Activated T-cell treated with anti-CD3 and anti-CD28 coated beads, Interleukin-2, amount 50 U/mL, for 4 hours (primary cell): ENCODE data around the gene MRM1. TPM values are rescaled to one million over a fixed set of nuclear protein-coding genes. Genes with fewer than 3 reads are reported as not detected.
A peak's percentile ranks its signal among the peaks of the same experiment; 100 is the strongest.

Source experiments
- ATAC-seq, 2 donors: fragments of 200-7000 bp; cut with Tn5 transposase; one replicate each; pipeline ENCODE4 v1.10.0; 2021
- DNase-seq: peaks from one replicate; pipeline ENCODE4 v3.0.0-alpha.2; 2020
- H3K27me3 Mint-ChIP-seq: one replicate; pipeline ENCODE4 v1.8.0; 2021; ENCODE audit warnings: low read depth, mixed read lengths
- H3K36me3 Mint-ChIP-seq: one replicate; pipeline ENCODE4 v1.8.0; 2022; ENCODE audit warnings: mixed read lengths; ENCODE audit not compliant: insufficient read depth
- H3K4me1 Mint-ChIP-seq: one replicate; pipeline ENCODE4 v1.8.0; 2021; ENCODE audit warnings: low read depth, mixed read lengths
- H3K4me3 Mint-ChIP-seq: one replicate; pipeline ENCODE4 v1.8.0; 2021; ENCODE audit warnings: mild to moderate bottlenecking, moderate library complexity, mixed read lengths
- H3K9me3 Mint-ChIP-seq: one replicate; pipeline ENCODE4 v1.8.0; 2021; ENCODE audit warnings: mixed read lengths
- total RNA-seq, 3 donors: library from RNA; stranded (reverse); gene quantifications; one replicate each; pipeline ENCODE4 v1.2.1, GENCODE V29; 2021

The MRM1 gene
- total RNA-seq, 3 donors from 2014 or later = 17.2 to 23.8 (median 22.4) TPM

- Mint-ChIP-seq H3K9me3 (no peaks in the 10 kb centered on the region), H3K4me1 (peaks cover 12% of the 10 kb centered on the region), H3K4me3 (no peak overlapping the region), H3K27me3 (no peaks in the 10 kb centered on the region), H3K36me3 (peaks cover 9% of the 10 kb centered on the region)
- ATAC-seq (no peak), DNase-seq (no peak)
Measured at GRCh38 chr17:36610474-36610873, 9.1 kb downstream of the MRM1 start.

DNA sequence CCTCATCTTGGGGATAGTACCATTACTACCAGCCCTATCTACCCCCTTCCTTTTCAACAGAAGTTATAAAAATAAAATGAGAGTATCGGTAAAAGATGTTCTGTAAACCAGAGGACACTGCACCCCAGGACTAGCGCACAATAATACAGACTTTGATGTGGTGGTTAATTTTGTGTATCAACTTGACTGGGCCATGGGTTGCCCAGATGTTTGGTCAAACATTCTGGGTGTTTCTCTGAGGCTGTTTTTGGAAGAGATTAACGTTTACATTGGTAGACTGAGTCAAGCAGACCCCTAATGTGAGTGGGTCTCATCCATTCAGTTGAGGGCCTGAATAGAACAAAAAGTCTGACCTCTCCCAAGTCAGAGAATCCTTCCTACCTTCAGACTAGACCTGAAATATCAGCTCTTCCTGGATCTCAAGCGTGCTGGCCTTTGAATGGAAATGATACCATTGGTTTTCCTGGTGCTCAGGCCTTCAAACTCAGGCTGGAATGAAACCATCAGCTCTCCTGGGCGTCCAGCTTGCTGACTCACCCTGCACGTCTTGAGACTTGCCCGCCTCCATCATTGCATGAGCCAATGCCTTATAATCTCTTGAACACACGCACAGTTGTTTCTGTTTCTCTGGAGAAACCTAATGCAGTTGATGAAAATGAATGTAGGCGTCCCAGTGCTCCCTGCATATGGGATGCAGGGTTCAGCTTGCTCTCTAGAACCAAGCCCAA lies 10.1 kb downstream of the MRM1 start:
- no peak overlapping the region for H3K4me3 Mint-ChIP-seq
- peaks cover 4% of the 10 kb centered on the region for H3K4me1 Mint-ChIP-seq
- ATAC-seq (no peak), DNase-seq (no peak)
- no peaks in the 10 kb centered on the region for H3K27me3 Mint-ChIP-seq
- H3K9me3 Mint-ChIP-seq = no peaks in the 10 kb centered on the region
- H3K36me3 Mint-ChIP-seq = peaks cover 9% of the 10 kb centered on the region

- Mint-ChIP-seq H3K9me3 (no peaks in the 10 kb centered on the region), H3K36me3 (peaks cover 9% of the 10 kb centered on the region), H3K4me3 (no peak overlapping the region), H3K4me1 (peaks cover 4% of the 10 kb centered on the region), H3K27me3 (no peaks in the 10 kb centered on the region)
- DNase-seq (no peak), ATAC-seq (no peak)
Measured at GRCh38 chr17:36612323-36612722, 10.9 kb downstream of the MRM1 start.

- DNase-seq (no peak), ATAC-seq (no peak)
- no peaks in the 10 kb centered on the region for H3K9me3 Mint-ChIP-seq
Measured at GRCh38 chr17:36613155-36613554, 11.8 kb downstream of the MRM1 start.

GRCh38 chr17:36614081-36614480 lies 12.7 kb downstream of the MRM1 start:
- Mint-ChIP-seq H3K4me3 (no peak overlapping the region), H3K36me3 (peaks cover 3% of the 10 kb centered on the region), H3K27me3 (peaks cover 3% of the 10 kb centered on the region), H3K4me1 (no peaks in the 10 kb centered on the region), H3K9me3 (no peaks in the 10 kb centered on the region)
- DNase-seq = no peak
- no peak for ATAC-seq

More at GRCh38 chr17:36613155-36613554, 11.8 kb downstream of the MRM1 start:
- H3K36me3 Mint-ChIP-seq = peaks cover 5% of the 10 kb centered on the region
- H3K4me3 Mint-ChIP-seq = no peak overlapping the region
- H3K27me3 Mint-ChIP-seq = peaks cover 3% of the 10 kb centered on the region
- no peaks in the 10 kb centered on the region for H3K4me1 Mint-ChIP-seq

DNA sequence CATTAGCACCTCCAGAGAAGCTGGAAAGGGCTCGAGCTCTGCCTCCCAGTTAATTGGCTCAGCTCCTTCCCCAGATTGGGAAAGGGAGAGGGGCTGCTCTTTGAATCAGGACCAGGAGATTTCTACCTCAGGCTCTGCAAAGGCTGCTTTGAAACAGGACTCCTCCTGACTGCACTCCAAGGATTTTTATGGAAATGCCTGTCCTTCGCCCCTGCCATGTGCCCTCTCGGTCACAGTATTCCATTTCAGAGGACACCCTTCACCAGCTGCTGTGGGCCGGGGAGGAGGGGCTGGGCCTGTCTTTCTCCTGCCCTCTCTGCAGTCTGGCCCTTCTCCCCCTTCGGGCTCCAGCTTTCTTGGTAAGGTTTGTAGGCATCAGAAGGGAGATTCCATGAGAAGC lies 13.6 kb downstream of the MRM1 start:
- DNase-seq (no peak), ATAC-seq (no peak)
- Mint-ChIP-seq H3K36me3 (peaks cover 3% of the 10 kb centered on the region), H3K4me3 (no peak overlapping the region), H3K27me3 (peaks cover 3% of the 10 kb centered on the region), H3K9me3 (no peaks in the 10 kb centered on the region), H3K4me1 (no peaks in the 10 kb centered on the region)

GRCh38 chr17:36616061-36617029 lies 15.0 kb downstream of the MRM1 start:
- Mint-ChIP-seq H3K27me3 (peaks cover 3% of the 10 kb centered on the region), H3K4me3 (no peak overlapping the region), H3K9me3 (no peaks in the 10 kb centered on the region), H3K4me1 (no peaks in the 10 kb centered on the region), H3K36me3 (peaks cover 3% of the 10 kb centered on the region)
- ATAC-seq = no peak
- no peak for DNase-seq

DNA sequence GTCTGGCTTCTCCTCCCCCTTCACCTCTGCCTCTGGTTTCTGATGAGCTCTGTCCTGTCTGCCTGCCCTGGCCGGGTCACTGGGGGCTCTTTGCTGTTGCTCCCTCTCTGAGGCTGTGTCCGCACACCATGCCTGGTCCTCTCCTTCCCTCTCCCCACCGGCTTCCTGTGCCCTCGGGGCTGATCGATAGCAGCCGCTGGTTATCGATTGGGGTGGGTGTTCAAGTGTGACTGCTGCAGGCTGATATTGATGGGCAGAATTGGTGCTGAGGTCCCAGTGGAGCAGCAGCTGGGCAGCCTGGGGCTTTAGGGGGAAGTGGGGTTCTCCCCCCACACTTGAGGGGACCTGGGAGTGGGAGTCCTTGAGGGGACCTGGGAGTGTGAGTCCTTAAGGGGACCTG lies 16.4 kb downstream of the MRM1 start:
- DNase-seq (no peak), ATAC-seq (no peak)
- Mint-ChIP-seq H3K9me3 (no peaks in the 10 kb centered on the region), H3K4me3 (no peak overlapping the region), H3K4me1 (no peaks in the 10 kb centered on the region), H3K36me3 (no peaks in the 10 kb centered on the region), H3K27me3 (peaks cover 3% of the 10 kb centered on the region)

DNA sequence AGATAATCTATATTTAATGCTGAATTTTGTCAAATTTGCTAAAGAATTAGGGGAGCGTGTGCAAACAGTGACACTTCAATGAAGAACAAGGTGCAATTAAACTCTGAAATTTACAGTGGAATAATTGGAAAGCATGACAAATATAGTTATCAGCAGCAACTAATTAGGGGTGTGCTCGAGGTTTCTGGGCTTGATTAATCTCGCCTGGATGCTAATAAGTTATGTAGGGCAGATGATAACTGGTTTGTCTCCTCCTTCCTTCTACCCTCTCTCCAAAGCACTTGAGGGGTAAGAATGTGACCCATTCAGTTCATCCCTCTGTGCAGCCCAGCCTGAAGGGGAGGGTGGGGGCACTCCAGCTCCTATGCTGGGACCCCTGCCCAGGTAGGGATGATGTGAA lies 21.9 kb downstream of the MRM1 start:
- Mint-ChIP-seq H3K4me3 (no peak overlapping the region), H3K27me3 (no peaks in the 10 kb centered on the region), H3K9me3 (no peaks in the 10 kb centered on the region), H3K4me1 (no peaks in the 10 kb centered on the region), H3K36me3 (no peaks in the 10 kb centered on the region)
- DNase-seq = no peak
- no peak for ATAC-seq

DNA sequence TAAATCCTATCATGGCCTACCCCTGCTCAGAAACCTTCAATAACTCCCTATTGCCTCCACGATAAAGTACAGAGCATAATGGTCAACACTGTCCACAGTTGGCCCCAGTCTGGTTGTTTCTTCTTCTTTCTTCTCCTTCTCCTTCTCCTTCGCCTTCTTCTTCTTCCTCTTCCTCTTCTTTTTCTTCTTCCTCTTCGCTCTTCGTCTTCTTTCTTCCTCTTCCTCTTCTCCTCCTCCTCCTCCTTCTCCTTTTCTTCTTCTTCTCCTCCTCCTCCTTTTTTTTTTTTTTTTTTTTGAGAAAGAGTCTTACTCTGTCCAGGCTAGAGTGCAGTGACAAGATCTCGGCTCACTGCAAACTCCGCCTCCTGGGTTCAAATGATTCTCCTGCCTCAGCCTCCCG lies 23.8 kb downstream of the MRM1 start:
- Mint-ChIP-seq H3K4me3 (no peak overlapping the region), H3K4me1 (no peaks in the 10 kb centered on the region), H3K36me3 (no peaks in the 10 kb centered on the region), H3K27me3 (no peaks in the 10 kb centered on the region), H3K9me3 (no peaks in the 10 kb centered on the region)
- no peak for DNase-seq
- ATAC-seq = no peak

DNA sequence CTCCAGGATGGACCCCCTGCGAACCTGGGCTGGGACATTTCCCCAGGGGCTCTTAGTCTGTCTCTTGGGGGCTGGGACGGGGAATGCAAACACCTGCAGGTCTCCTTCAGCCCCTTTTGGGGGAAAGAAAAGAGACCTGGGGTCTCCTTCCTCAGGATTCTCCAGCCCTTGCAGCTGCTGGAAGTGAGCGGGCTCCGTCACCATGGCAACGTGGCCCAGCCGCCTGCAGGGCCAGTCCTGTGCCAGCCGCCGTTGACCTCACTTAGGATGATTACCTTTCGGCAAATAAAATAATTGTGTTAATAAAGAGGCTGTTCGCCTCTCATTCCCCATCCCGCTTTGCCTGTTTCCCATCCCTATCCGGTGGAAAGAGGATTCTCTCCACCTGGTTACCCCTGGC lies 25.7 kb downstream of the MRM1 start:
- no peak overlapping the region for H3K4me3 Mint-ChIP-seq
- H3K27me3 Mint-ChIP-seq = peaks cover 4% of the 10 kb centered on the region
- no peak for ATAC-seq
- no peak for DNase-seq
- H3K9me3 Mint-ChIP-seq = no peaks in the 10 kb centered on the region
- H3K36me3 Mint-ChIP-seq = no peaks in the 10 kb centered on the region
- no peaks in the 10 kb centered on the region for H3K4me1 Mint-ChIP-seq

DNA sequence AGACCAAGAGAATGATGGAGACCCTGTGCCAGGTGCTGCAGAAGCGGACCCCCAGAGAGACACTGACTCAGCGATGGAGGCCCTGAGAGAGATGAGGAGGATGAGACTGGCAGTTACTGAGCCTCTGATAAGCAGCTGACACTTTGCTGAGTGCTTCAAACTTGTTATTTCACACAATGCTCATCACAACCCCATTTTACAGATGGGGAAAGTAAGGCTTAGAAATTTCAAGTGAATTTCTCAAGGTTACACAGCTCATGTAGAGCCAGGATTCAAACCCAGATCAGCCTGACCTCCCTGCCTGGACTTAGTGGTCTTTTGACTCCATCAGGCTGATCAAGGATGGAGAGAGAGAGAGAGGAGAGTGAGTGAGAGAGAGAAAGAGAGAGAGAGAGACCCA lies 27.2 kb downstream of the MRM1 start:
- H3K4me3 Mint-ChIP-seq = no peak overlapping the region
- ATAC-seq = no peak
- no peak for DNase-seq
- H3K4me1 Mint-ChIP-seq = no peaks in the 10 kb centered on the region
- no peaks in the 10 kb centered on the region for H3K36me3 Mint-ChIP-seq
- H3K9me3 Mint-ChIP-seq = no peaks in the 10 kb centered on the region
- H3K27me3 Mint-ChIP-seq = peaks cover 4% of the 10 kb centered on the region

DNA sequence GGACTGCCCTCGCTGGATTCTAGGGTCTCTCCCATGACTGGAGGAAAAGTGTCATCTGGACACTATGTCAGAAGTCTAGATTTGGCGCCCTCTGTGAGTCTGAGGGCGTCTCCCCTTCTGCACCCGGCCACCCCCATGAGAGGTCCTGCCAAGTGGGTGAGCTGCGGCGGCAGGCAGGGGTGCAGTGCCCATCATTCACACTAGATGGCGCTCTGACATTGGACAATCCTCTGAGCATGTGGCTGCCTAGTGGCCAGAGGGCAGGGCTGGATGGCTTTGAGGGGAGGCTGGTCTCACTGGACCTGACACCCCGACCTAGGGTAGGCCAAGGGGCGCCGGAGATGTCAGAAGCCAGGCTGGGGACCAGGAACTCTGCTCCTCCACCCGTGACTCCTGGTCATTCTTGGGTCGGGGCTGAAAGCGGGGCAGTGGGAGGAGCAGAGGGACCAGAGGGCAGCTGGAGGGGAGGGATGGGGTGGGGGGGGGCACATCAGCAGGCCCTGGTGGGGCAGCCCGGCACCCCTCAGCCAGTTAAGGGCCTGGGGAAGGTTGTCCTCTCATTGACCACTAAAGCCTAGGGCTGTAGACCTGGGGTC lies 28.0 kb downstream of the MRM1 start:
- Mint-ChIP-seq H3K36me3 (no peaks in the 10 kb centered on the region), H3K27me3 (peaks cover 8% of the 10 kb centered on the region), H3K4me3 (no peak overlapping the region), H3K4me1 (no peaks in the 10 kb centered on the region), H3K9me3 (no peaks in the 10 kb centered on the region)
- DNase-seq (peak; percentile 79), ATAC-seq (peak; percentile 90 to 92)

DNA sequence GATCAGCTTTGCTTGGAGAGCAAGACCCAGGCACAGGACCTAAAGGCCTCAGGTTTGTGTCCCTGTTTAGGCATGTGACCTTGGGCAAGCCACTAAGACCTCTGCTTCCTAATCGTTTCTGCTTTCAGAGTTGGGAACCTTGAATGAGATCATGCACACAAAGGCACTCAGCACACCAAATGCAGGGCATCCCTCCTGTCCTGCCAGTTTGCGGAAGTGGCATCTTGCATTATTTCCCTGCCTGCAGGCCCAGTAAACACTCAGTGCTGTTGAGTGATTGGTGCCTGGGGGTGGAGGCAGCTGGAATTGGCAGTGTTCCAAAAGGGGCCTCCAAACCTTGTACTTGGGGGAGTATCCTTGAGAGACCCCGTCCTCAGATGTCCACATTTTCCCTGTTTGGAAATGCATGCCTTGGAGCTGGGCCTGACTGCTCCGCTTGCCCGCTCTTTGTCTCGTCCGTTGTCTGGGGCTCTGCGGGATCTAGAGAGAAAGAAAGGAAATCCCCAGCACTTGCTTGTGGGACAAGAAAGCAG lies 28.7 kb downstream of the MRM1 start:
- no peaks in the 10 kb centered on the region for H3K9me3 Mint-ChIP-seq
- H3K4me3 Mint-ChIP-seq = no peak overlapping the region
- ATAC-seq (no peak), DNase-seq (no peak)
- peaks cover 11% of the 10 kb centered on the region for H3K27me3 Mint-ChIP-seq
- H3K36me3 Mint-ChIP-seq = no peaks in the 10 kb centered on the region
- H3K4me1 Mint-ChIP-seq = no peaks in the 10 kb centered on the region
